HCT116 (cell line): ENCODE results near the gene TXNRD3. TPM values are rescaled to one million over a fixed set of nuclear protein-coding genes. Genes with fewer than 3 reads are reported as not detected.
A peak's percentile ranks its signal among the peaks of the same experiment; 100 is the strongest.

Experiments used
- ATAC-seq: fragments of 200-7000 bp; cut with Tn5 transposase; 2 replicates; pipeline ENCODE4 v1.9.1; 2020; ENCODE audit warnings: mild to moderate bottlenecking, moderate library complexity
- BruUV-seq: library from RNA; stranded (reverse); fragments of 400-500 nt; replicated peaks from 2 replicates; lab custom pipeline; 2021; lab: Mats Ljungman, UMichigan
- CTCF ChIA-PET: fragments of 300-600 bp; sonication (Branson Sonifier 250); formaldehyde crosslinking; loops from one replicate; lab custom pipeline; 2021; ENCODE audit warnings: antibody characterized with exemption; lab: Charles Lee
- POLR2A ChIA-PET: fragments of 300-600, 350-600 bp; sonication (Branson Sonifier 250); formaldehyde crosslinking; loops from one replicate; lab custom pipeline; 2021; ENCODE audit warnings: antibody characterized with exemption; lab: Charles Lee
- RAD21 ChIA-PET, 2 experiments: fragments of 300-600 bp; sonication (Branson Sonifier 250); formaldehyde crosslinking; loops; one replicate each; lab custom pipeline; 2023; ENCODE audit warnings: low total read pairs in 2 of 2; ENCODE audit not compliant: uncharacterized antibody in 2 of 2, unreplicated experiment in 2 of 2, low non-redundant PET in 1 of 2; lab: Charles Lee
- DNase-seq: peaks from one replicate; pipeline ENCODE4 v3.0.0-alpha.2; 2010; ENCODE audit warnings: low read depth, low spot score
- H2AFZ ChIP-seq: fragments of 200-600 bp; shearing (Covaris generic), sonication (generic); 2 replicates; pipeline ENCODE4 v1.6.1; 2017; ENCODE audit warnings: low read depth, mixed run types, mixed read lengths, antibody characterized with exemption, low read length; ENCODE audit not compliant: poor library complexity, severe bottlenecking
- H3K27ac ChIP-seq: 2 replicates; pipeline ENCODE4 v1.5.1; 2012; ENCODE audit warnings: low read depth, low read length
- H3K27me3 ChIP-seq: fragments of 200-600 bp; sonication (generic); 2 replicates; pipeline ENCODE4 v1.6.1; 2016; ENCODE audit warnings: mixed run types, low read length, mixed read lengths; ENCODE audit not compliant: insufficient read depth
- H3K36me3 ChIP-seq, 2 experiments: fragments of 200-500 bp in 1 of 2; fragments of 200-600 bp in 1 of 2; sonication (Bioruptor generic) in 1 of 2; sonication (generic) in 1 of 2; 2 replicates each; pipeline versions ENCODE4 v1.5.1 to v1.6.1; 2014 to 2016; ENCODE audit warnings: low read length in 2 of 2, inconsistent platforms in 1 of 2, mixed read lengths in 1 of 2, mixed run types in 1 of 2; ENCODE audit not compliant: insufficient read depth in 2 of 2, control insufficient read depth in 1 of 2
- H3K4me1 ChIP-seq, 2 experiments: fragments of 200-600 bp in 1 of 2; sonication (generic) in 1 of 2; 2 replicates each; pipeline versions ENCODE4 v1.5.1 to v1.6.1; 2012 to 2017; ENCODE audit warnings: low read length in 2 of 2, inconsistent platforms in 1 of 2, mild to moderate bottlenecking in 1 of 2, mixed read lengths in 1 of 2, mixed run types in 1 of 2, moderate library complexity in 1 of 2; ENCODE audit not compliant: insufficient read depth in 2 of 2, control insufficient read depth in 1 of 2
- H3K4me2 ChIP-seq: fragments of 200-600 bp; sonication (generic); 2 replicates; pipeline ENCODE4 v1.6.1; 2017; ENCODE audit warnings: mixed run types, low read length, mixed read lengths
- H3K4me3 ChIP-seq, 2 experiments: fragments of 200-600 bp in 1 of 2; sonication (generic) in 1 of 2; replicated peaks in 1 of 2; 2 replicates each; pipeline ENCODE4 v1.5.1; 2011 to 2016; ENCODE audit warnings: low read length in 2 of 2, control low read depth in 1 of 2, low read depth in 1 of 2, mild to moderate bottlenecking in 1 of 2, mixed read lengths in 1 of 2, mixed run types in 1 of 2
- H3K79me2 ChIP-seq: fragments of 200-600 bp; sonication (generic); 2 replicates; pipeline ENCODE4 v1.6.1; 2017; ENCODE audit warnings: mild to moderate bottlenecking, mixed run types, low read length, moderate library complexity, mixed read lengths; ENCODE audit not compliant: insufficient read depth
- H3K9ac ChIP-seq: fragments of 200-600 bp; sonication (generic); 2 replicates; pipeline ENCODE4 v1.6.1; 2016; ENCODE audit warnings: low read length, mixed read lengths
- H3K9me2 ChIP-seq: fragments of 200-600 bp; sonication (generic), shearing (Covaris generic); 2 replicates; pipeline ENCODE4 v1.6.1; 2017; ENCODE audit warnings: mixed run types, mild to moderate bottlenecking, moderate library complexity; ENCODE audit not compliant: insufficient read depth
- H3K9me3 ChIP-seq, 2 experiments: fragments of 200-500 bp in 1 of 2; fragments of 200-600 bp in 1 of 2; sonication (Bioruptor generic) in 1 of 2; sonication (generic) in 1 of 2; 2 replicates each; pipeline ENCODE4 v1.6.1; 2014 to 2017; ENCODE audit warnings: low read length in 2 of 2, mixed read lengths in 2 of 2, inconsistent platforms in 1 of 2, low read depth in 1 of 2, mild to moderate bottlenecking in 1 of 2, mixed run types in 1 of 2, moderate library complexity in 1 of 2; ENCODE audit not compliant: control insufficient read depth in 1 of 2, insufficient read depth in 1 of 2
- H4K20me1 ChIP-seq: fragments of 200-600 bp; sonication (generic), shearing (Covaris generic); 2 replicates; pipeline ENCODE4 v1.6.1; 2017; ENCODE audit warnings: mixed run types, mild to moderate bottlenecking, moderate library complexity; ENCODE audit not compliant: insufficient read depth
- CBX3 ChIP-seq: IDR thresholded peaks from 2 replicates; pipeline ENCODE4 v1.6.1; 2012; ENCODE audit warnings: low read depth
- ELF1 ChIP-seq: IDR thresholded peaks from 2 replicates; pipeline ENCODE4 v1.6.1; 2012; ENCODE audit warnings: low read depth, borderline replicate concordance
- EZH2 ChIP-seq: fragments of 200-600 bp; sonication (generic); IDR thresholded peaks from 2 replicates; pipeline ENCODE4 v1.6.1; 2017; ENCODE audit warnings: antibody characterized with exemption, mixed run types
- EZH2phosphoT487 ChIP-seq: fragments of 200-600 bp; IDR thresholded peaks from 2 replicates; pipeline ENCODE4 v1.6.1; 2018; ENCODE audit warnings: antibody characterized with exemption, borderline replicate concordance
- JUND ChIP-seq: IDR thresholded peaks from 2 replicates; pipeline ENCODE4 v1.6.1; 2012
- MAX ChIP-seq: IDR thresholded peaks from 2 replicates; pipeline ENCODE4 v1.6.1; 2012
- POLR2A ChIP-seq: IDR thresholded peaks from 2 replicates; pipeline ENCODE4 v1.7.0; 2011; ENCODE audit warnings: borderline replicate concordance; ENCODE audit not compliant: insufficient read depth, insufficient read length; ENCODE audit errors: extremely low read depth
- POLR2AphosphoS5 ChIP-seq: IDR thresholded peaks from 2 replicates; pipeline ENCODE4 v1.6.1; 2011; ENCODE audit warnings: mild to moderate bottlenecking, low read depth, low read length, moderate library complexity
- REST ChIP-seq: IDR thresholded peaks from 2 replicates; pipeline ENCODE4 v1.6.1; 2012; ENCODE audit warnings: low read depth
- SIN3A ChIP-seq: IDR thresholded peaks from 2 replicates; pipeline ENCODE4 v1.6.1; 2012; ENCODE audit warnings: low read depth
- SP1 ChIP-seq: IDR thresholded peaks from 2 replicates; pipeline ENCODE4 v1.6.1; 2012; ENCODE audit warnings: low read depth
- ZBTB33 ChIP-seq: IDR thresholded peaks from 2 replicates; pipeline ENCODE4 v1.6.1; 2011; ENCODE audit warnings: mild to moderate bottlenecking, low read length, moderate library complexity; ENCODE audit not compliant: insufficient replicate concordance; ENCODE audit errors: extremely low read depth
- ZFX ChIP-seq: fragments of 450-650 bp; IDR thresholded peaks from 2 replicates; pipeline ENCODE4 v1.6.1; 2017
- ZNF274 ChIP-seq: fragments of 200-500 bp; sonication (Bioruptor generic); IDR thresholded peaks from 2 replicates; pipeline ENCODE4 v1.6.1; 2014; ENCODE audit warnings: mild to moderate bottlenecking, low read depth, low read length, inconsistent platforms
- intact Hi-C: fragments of 100-400 bp; cut with micrococcal nuclease; formaldehyde crosslinking; loops from 2 replicates; pipeline ENCODE4 v1.10.0; 2022
- total RNA-seq: library from RNA; stranded (reverse); gene quantifications from one replicate; pipeline ENCODE4 v1.2.1, GENCODE V29; 2021; ENCODE audit not compliant: unreplicated experiment

The TXNRD3 gene
- total RNA-seq, 1 experiment from 2014 or later = 19.3 TPM

- Histone ChIP-seq H3K9ac (no peak overlapping the region), H3K9me3 (no peaks in the 10 kb centered on the region), H3K4me2 (no peak overlapping the region), H3K4me1 (peaks cover 0 to 4% of the 10 kb centered on the region in 2 experiments; a peak in 1 of 4 replicates), H4K20me1 (no peaks in the 10 kb centered on the region), H2AFZ (no peak overlapping the region), H3K27ac (no peak overlapping the region), H3K27me3 (no peaks in the 10 kb centered on the region), H3K36me3 (no peaks in the 10 kb centered on the region), H3K79me2 (no peaks in the 10 kb centered on the region), H3K4me3 (no peak overlapping the region), H3K9me2 (no peaks in the 10 kb centered on the region)
- RAD21 ChIA-PET = interaction anchor here in 1 of 2 experiments (0.6 kb wide), 1 partner anchor 705 kb away, joined by 3 read pairs; no protein-coding TSS in a partner anchor
- TF ChIP-seq CBX3 (no peak), EZH2 (no peak), ZFX (no peak), ZNF274 (no peak), MAX (no peak), POLR2A (no peak), SIN3A (no peak), JUND (no peak), REST (no peak), POLR2AphosphoS5 (no peak), EZH2phosphoT487 (no peak), ZBTB33 (no peak), ELF1 (no peak), SP1 (no peak)
- intact Hi-C loops = no loop called here
- no peak for DNase-seq
- BruUV-seq = no TSS peak
- CTCF ChIA-PET = no interaction called here
- 0 out of 2 replicates have a peak, but pooled peaks have one; percentile 25 for ATAC-seq
- POLR2A ChIA-PET = interaction anchor here (0.6 kb wide), 1 partner anchor 1601 kb away, joined by 3 read pairs; no protein-coding TSS in a partner anchor
These were observed 29.4 kb upstream of the TXNRD3 start for GRCh38 chr3:126684218-126684751.
